Measurements from ENCODE around the gene OTUD7B. TPM values are rescaled to one million over a fixed set of nuclear protein-coding genes. Genes with fewer than 3 reads are reported as not detected.
A peak's percentile ranks its signal among the peaks of the same experiment; 100 is the strongest.

OTUD7B gene
- total RNA-seq, 4 donors from 2014 or later: 12.4 to 22.0 (median 19.5) TPM

DNA sequence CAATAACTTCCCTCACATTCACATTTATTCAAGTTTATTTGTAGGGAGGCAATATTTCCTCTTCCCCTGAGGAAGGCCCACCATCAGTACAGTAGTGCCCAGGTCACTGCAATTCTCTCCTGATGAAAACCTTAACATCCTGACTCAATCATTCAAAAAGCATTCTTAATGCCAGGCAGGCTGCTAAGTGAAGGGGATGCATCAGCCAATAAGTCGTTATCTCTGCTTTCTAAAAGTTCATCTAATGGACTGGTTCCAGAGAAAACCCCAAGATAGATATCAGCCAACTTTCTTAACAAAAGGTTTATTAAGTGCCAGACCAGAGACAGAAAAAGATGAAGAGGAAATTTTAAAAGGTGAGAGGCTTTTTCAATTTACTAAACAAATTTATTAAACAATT lies 17.3 kb downstream of the OTUD7B start:
- Histone ChIP-seq H3K27ac (no peak overlapping the region), H3K9me3 (no peaks in the 10 kb centered on the region), H3K27me3 (no peaks in the 10 kb centered on the region), H3K4me3 (no peak overlapping the region), H3K36me3 (no peaks in the 10 kb centered on the region), H3K4me1 (peaks cover 0 to 12% (median 0%) of the 10 kb centered on the region in 4 donors)
- TF ChIP-seq CTCF (IDR thresholded peaks at IDR 0.05): no peak
- TF ChIP-seq POLR2A (IDR thresholded peaks at IDR 0.05): no peak
- DNase-seq: no peak

DNA sequence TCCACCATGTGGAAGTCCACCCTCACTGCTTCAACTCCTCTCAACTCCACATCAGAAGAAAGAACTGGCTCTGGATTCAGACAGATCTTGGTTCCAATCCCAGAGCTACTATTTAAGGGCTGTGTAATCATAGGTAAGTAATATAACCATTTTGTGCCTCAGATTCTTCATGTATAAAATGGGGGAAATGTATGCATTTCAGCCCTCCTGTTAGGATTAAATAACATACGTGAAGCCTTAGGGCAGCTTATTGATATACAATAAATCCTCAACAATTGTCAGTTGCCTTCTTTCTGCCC lies 23.3 kb downstream of the OTUD7B start:
- no peaks in the 10 kb centered on the region for H3K4me1 ChIP-seq
- DNase-seq: no peak
- no peak overlapping the region for H3K4me3 ChIP-seq
- TF ChIP-seq POLR2A (IDR thresholded peaks at IDR 0.05) (no peak), CTCF (IDR thresholded peaks at IDR 0.05) (no peak)
- peak overlapping the region in 1 of 4 donors; percentile 1 for H3K27ac ChIP-seq
- H3K9me3 ChIP-seq: no peaks in the 10 kb centered on the region
- no peaks in the 10 kb centered on the region for H3K27me3 ChIP-seq
- H3K36me3 ChIP-seq: peaks cover 0 to 4% (median 0%) of the 10 kb centered on the region in 3 donors

GRCh38 chr1:149986486-149987296 lies 23.8 kb downstream of the OTUD7B start:
- Histone ChIP-seq H3K36me3 (peaks cover 0 to 4% (median 0%) of the 10 kb centered on the region in 3 donors), H3K9me3 (no peaks in the 10 kb centered on the region), H3K27ac (peak overlapping the region in 1 of 4 donors; percentile 1), H3K4me1 (no peaks in the 10 kb centered on the region), H3K27me3 (no peaks in the 10 kb centered on the region), H3K4me3 (no peak overlapping the region)
- no peak for DNase-seq
- TF ChIP-seq POLR2A (IDR thresholded peaks at IDR 0.05) (no peak), CTCF (IDR thresholded peaks at IDR 0.05) (no peak)

DNA sequence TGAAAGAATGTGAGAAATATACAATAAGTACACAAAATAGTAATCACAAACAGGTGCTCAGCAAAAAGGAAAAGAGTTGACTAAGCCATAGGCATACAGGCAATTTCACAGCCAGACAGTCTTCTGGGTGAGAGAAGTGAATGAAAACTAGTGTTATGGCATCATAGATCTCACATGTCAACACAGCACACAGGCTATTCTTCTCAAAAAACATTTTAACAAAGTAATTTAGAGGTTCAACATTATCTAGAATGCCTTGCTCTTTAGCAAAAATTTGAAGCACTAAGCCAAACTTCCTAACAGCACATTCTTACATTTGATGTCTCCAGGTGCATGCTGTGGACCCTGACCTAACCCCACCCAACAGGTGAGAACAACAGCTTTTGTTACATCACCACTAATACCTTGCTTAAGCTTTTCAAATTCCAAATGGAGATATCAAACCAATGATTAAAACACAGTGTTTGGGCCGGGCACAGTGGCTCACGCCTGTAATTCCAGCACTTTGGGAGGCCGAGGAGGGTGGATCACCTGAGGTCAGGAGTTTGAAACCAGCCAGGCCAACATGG lies 30.5 kb downstream of the OTUD7B start:
- H3K27ac ChIP-seq: peak overlapping the region in 1 of 4 donors; percentile 69
- no peak overlapping the region for H3K4me3 ChIP-seq
- no peak for DNase-seq
- TF ChIP-seq POLR2A (IDR thresholded peaks at IDR 0.05): no peak
- TF ChIP-seq CTCF (IDR thresholded peaks at IDR 0.05): no peak
- no peaks in the 10 kb centered on the region for H3K9me3 ChIP-seq
- H3K27me3 ChIP-seq: no peaks in the 10 kb centered on the region
- H3K4me1 ChIP-seq: peaks cover 0 to 11% (median 0%) of the 10 kb centered on the region in 4 donors
- H3K36me3 ChIP-seq: peaks cover 0 to 14% (median 0%) of the 10 kb centered on the region in 3 donors

GRCh38 chr1:149979245-149979971 lies 31.1 kb downstream of the OTUD7B start:
- peak overlapping the region in 1 of 4 donors; percentile 47 for H3K27ac ChIP-seq
- no peaks in the 10 kb centered on the region for H3K9me3 ChIP-seq
- no peak for DNase-seq
- no peak overlapping the region for H3K4me3 ChIP-seq
- TF ChIP-seq POLR2A (IDR thresholded peaks at IDR 0.05): no peak
- no peak for TF ChIP-seq CTCF (IDR thresholded peaks at IDR 0.05)
- peaks cover 0 to 14% (median 0%) of the 10 kb centered on the region in 4 donors for H3K4me1 ChIP-seq
- H3K36me3 ChIP-seq: peaks cover 0 to 15% (median 0%) of the 10 kb centered on the region in 3 donors
- H3K27me3 ChIP-seq: no peaks in the 10 kb centered on the region
